Activated CD4-positive, alpha-beta T cell treated with anti-CD3 and anti-CD28 coated beads, Interleukin-10, Interleukin-2, amounts not matched to agents 100 ng/mL and 50 ng/mL, durations not matched to agents 16 hours and 8 hours (primary cell): ENCODE results near the gene GLYR1.
A peak's percentile ranks its signal among the peaks of the same experiment; 100 is the strongest.
"Not testable (repeated sequence)": the region's sequence is repeated elsewhere in the genome, so short reads cannot be mapped to it uniquely, and the experiment has no call there.

Source experiments
- DNase-seq: peaks from one replicate; pipeline ENCODE4 v3.0.0-alpha.2; 2020

The GLYR1 gene

DNA sequence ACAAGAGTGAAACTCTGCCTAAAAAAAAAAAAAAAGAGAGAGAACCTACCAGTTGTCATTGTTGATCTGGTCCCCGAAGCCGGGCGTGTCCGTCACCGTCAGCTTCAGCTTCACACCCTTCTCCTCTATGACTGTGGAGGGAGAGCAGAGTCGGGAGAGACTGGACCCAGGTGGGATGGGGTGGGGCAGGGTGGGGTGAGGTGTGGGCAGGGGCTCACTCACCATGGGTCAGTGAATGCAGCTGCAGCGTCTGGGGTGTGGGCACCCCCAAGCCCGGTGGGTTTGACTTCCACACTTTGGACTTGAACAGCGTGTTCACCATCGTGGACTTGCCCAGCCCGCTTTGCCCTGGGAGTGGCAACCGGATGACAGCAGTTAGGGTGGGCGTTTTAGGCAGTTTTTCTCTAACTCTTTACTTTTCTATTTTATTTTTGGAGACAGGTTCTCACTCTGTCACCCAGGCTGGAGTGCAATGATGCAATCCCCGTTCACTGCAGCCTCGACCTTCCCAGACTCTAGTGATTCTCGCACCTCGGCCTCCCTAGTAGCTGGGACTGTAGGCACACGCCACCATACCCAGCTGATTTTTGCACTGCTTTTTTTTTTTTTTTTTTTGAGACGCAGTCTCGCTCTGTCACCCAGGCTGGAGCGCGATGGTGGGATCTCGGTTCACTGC lies 61.2 kb downstream of the GLYR1 start:
- DNase-seq = no peak

DNA sequence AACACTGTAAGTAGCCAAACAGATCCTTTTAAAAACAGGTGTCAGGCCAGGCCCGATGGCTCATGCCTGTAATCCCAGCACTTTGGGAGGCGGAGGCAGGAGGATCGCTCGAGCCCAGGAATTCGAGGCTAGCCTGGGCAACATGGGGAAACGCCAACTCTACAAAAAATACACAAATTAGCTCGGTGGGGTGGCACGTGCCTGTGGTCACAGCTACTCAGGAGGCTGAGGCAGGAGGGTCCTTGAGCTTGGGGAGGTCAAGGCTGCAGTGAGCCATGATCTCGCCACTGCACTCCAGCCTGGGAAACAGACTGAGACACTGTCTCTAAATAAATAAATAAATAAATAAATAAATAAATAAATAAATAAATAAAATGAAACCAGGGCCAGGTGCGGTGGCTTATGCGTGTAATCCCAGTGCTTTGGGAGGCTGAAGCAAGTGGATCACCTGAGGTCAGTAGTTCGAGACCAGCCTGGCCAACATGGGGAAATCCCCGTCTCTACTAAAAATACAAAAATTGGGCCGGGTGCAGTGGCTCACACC lies 62.6 kb downstream of the GLYR1 start:
- not testable (repeated sequence) for DNase-seq

DNA sequence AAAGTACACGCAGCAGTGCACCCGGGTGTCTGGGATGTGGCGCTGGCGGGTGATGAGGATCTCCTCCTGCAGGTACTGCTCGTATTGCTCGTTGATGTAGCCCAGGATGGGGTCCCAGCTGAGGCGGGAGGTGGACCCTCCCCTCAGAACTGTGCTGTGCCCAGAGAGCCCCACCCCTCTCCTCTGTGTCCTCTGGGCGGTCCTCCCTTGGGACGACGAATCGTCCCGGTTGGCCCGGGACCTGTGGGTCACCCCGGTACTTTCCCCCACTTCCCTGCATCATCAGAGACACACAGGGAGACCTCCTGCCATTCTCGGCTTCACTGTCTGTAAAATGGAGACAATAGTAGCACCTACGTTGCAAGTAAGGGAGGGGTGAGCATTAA lies 63.1 kb downstream of the GLYR1 start:
- no peak for DNase-seq

DNA sequence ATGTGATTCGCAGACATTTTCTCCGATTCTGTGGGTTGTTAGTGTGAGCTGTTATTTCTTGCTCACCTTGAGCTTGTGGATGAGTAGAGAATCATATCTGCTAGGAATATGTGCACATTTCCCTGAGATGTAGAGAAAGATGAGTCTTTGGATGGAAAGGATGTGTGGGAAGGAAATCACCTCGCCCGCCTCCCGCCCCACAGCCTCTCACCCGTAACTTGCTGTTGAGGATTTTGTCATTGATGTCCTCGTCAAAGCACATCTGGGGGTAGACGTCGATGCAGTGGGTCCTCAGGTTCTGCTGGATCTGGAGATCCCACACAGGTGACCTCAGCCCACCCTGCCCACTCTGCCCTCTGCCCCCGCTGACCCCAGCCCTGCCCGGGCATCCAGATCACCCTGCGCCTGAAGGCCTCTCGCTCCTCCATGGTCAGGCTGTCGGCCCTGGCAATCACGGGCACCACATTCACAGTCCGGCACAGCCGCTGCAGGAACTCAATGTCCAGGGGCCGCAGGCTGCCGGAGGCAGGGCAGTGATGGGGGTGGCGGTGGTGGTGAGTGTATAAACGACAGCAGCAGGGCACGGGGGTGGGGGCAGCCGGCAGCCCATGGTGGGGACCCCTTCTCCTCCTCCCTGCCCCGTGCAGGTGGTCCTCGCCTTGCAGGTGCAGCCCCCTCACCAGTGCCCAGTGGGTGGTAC lies 63.7 kb downstream of the GLYR1 start:
- DNase-seq = no peak

DNA sequence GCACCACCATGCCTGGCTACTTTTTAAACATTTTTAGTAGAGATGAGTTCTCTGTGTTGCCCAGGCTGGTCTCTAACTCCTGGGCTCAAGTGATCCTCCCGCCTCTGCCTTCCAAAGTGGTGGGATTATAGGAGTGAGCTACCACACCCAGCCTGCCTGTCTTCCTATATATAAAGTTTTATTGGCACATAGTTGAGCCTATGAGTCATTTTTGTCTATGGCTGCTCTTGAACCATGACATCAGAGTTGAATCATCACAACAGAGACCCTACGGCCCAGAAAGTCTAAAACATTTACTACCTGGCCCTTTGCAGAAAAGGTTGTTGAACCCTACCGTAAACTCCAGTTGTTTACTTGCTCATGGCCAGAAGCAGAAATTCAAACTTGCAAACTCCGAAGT lies 66.9 kb downstream of the GLYR1 start:
- no peak for DNase-seq

DNA sequence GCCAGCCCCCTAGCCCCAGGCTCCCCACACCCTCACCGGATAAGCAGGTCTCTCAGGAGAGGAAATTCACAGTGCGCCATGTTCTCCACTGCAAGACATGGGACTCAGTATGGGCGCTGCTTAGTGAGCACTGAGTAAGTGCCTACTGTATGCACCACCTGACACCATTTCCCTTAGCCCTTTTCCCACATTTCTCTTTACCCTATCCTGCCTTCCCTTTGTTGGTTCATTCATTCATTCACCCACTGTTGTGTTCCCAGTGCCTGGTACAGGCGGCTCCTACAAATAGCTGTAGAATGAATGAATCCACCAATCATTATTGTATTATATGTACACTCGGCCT lies 69.1 kb downstream of the GLYR1 start:
- no peak for DNase-seq

DNA sequence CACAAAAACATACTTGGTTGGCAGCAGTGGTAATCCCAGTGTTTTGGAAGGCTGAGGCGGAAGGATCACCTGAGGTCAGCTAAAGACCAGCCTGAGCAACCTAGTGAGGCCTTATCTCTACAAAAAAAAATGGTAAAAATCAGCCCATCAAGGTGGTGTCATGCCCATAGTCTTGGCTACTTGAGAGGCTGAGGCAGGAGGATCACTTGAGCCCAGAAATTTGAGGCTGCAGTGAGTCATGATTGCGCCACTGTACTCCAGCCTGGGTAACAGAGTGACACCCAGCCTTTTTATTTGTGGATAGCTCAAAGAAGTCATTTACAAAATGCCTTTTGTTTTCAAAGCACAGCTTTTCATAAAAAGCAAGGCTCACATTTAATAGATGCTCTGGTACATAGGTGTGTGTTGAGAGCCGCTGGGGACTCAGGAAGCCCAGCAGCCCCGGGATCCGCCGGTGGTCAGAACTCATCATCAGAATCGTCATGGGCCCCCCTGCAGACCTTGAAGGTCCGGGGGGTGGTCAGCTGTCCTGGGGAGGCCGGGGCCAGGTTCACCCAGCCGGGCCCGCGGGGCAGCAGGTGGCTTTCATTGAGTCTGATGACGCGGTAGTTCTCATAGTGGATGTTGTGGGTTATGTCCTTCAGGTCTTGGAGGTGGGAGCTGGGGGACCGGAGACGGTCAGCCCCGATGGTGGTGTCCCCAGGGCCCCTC lies 69.6 kb downstream of the GLYR1 start:
- DNase-seq = no peak

DNA sequence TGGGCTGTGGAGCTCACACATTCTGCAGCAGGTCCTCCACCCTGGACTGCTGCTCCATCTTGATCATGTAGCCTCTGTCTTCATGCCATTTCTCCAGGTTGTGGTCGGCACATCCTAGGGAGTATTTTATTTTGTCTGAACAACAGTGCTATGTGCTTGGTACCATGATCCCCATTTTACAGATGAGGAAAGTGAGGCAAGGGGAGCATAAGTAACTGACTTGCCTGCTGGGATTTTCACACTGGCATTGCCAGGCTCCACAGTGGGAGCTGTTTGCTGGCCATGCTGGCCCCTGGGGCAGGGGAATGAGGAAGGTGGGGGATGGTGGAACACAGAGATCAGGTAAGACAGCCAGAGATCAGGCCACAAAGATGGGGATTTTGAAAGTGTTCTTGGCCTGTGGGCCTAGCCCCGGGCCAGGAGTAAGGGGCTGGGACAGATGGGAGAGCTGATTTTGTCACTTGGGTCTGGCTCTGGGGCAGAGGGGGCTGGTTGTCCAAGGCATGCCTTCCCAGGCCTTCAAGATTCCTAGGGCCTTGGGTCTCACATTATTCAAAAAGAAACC lies 70.9 kb downstream of the GLYR1 start:
- no peak for DNase-seq

DNA sequence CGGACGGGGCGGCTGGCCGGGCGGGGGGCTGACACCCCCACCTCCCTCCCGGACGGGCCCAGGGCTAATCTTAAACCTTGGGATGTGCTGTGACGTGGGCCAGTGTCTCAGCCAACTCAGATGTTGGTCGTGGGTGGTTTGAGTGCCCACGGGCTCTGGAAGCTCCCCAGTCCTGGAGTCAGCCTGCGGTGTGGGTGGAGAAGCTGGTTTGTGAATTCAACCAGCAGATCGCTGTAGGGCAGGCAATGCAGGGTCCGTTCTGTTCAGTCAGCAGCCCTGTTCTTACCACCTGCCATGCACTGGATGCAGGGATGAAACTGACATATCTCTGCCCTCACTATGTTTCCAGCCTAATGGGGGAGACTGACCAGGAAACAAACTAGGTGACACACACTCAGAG lies 72.1 kb downstream of the GLYR1 start:
- no peak for DNase-seq

DNA sequence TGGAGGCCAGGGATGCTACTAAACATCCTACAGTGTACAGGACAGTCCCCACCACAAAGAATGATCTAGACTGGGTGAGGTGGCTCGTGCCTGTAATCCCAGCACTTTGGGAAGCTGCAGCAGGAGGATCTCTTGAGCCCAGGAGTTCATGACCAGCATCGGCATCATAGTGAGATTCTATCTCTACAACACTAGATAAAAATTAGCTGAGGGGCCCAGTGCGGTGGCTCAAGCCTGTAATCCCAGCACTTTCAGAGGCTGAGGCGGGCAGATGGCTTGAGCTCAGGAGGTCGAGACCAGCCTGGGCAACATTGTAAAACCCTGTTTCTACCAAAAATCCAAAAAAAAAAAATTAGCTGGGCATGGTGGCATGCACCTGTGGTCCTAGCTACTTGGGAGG lies 74.7 kb downstream of the GLYR1 start:
- no peak for DNase-seq

DNA sequence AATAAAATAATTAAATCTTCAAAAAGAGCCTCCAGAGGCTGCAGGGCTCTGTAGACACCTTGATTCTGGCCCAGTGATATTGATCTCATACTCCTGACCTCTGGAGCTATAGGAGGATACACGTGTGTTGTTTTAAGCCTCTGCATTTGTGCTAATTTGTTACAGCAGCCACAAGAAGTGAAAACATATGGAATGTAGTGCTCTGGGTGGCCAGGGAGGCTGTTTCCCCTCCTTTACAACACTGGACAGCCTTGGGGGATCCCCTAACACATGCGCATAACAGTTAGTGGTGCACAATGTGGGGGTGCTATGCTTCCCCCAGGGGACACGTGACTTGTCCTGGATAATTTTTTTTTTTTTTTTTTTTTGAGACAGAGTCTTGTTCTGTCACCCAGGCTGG lies 75.4 kb downstream of the GLYR1 start:
- DNase-seq = no peak

DNA sequence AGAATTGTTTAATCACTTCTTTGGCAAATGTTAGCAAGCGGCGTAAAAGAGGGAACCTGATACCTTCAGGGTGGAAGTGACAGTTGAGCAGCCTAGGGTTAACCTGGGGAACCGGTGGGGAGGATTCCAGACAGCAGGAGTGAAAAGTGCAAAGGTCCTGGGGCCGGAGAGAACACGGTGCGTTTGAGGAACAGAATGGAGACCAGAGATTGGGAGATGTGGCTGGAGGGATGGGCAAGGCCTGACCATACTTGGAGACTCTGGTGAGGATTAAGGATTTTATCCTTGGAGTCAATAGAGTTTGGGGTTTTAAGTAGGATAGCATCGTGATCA lies 77.8 kb downstream of the GLYR1 start:
- DNase-seq = no peak

DNA sequence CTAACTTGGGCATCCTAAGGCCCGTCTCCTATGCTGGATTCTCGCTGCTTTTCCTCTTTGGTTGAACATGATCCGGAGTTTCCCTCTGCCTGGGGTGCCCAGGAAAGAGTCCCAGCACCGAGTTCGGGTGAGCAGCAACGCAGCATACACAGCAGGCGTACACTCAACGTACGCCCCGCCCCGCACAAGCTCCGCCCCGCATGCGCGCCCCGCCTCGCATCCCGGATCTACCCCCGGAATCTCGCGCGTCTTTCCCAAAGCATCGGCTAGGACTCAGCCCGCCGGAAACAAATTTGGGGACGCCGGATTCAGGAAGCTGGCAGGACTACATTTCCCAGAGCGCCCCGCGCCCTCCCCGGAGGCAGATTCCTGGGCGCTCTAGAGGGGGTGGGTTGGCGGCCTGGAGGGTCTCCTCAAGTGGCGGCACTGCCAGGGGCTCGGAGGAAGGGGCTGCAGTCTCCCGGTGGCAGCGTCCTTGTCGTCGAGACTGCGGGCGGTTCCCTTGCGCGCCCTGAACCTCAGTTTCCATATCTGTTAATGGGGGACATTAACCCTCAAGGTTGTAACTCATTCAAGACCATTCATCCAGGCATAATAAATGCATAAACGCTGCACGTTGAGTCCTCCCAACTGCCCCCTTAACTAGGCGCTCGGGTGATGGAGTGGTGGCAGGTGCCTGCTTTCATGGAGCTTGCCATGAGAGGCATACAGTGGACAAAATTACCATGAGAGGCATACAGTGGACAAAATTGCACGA lies 78.4 kb downstream of the GLYR1 start:
- DNase-seq = peak; percentile 93

DNA sequence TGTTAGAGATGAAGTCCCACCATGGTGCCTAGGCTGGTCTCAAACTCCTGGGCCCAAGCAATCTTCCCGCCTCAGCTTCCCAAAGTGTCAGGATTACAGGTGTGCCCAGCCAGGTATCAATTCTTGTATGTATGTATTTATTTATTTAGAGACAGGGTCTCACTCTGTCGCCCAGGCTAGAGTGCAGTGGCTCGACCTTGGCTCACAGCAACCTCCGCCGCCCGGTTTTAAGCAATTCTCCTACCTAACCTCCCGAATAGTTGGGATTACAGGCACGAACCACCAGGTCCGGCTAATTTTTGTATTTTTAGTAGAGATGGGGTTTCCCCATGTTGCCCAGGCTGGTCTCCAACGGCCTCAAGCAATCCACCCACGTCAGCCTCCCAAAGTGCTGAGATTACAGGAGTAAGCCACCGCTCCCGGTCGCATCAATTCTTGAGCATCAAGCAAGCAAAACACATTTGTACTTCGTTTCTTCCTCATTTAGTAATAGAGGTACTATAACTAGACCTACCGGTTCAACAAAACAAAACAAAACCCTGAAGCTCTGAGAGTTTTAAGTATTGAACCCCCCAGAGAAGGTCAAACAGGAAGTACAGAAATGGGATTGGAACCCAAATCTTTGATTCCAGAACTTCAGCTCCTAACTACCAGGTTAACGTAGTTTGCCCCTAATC lies 79.1 kb downstream of the GLYR1 start:
- peak; percentile 26 for DNase-seq

DNA sequence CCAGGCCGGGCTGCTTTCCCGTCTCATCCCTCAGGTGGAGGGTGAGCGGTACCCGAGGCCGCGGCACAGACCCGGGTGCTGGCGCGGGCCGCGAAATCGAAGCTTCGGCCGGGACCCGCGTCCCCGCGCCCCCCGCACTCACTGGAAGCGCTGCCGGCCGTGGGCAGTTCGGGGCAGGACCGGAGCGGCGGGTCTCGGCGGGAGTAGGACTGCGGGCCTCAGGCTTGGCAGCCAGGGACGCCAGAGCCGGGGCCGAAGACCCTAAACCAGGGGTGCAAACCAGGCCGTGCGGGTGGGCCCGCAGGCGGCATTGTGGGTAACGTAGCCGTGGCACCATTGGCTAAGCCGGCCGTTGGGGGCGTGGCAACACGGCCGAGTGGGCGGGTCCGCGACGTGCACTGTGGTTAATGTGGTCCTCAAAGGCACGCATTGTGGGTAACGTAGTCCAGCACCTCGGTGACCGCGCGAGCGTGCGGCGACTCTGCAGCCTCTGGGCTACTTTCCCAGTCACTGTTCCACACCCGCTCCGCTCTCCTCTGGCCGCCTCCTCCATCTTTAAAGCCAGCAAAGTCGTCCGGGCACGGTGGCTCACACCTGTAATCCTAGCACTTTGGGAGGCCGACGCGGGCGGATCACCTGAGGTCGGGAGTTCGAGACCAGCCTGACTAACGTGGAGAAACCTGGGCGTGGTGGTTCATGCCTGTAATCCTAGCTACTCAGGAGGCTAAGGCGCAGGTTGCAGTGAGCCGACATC lies 80.0 kb downstream of the GLYR1 start, which contains the start of gene ZNF500:
Gene ZNF500, minus strand, starts transcription at position 288 of the 754 bp plus-strand sequence. CDS start 1,184 bp downstream, outside the sequence.
- peak; percentile 98 for DNase-seq

DNA sequence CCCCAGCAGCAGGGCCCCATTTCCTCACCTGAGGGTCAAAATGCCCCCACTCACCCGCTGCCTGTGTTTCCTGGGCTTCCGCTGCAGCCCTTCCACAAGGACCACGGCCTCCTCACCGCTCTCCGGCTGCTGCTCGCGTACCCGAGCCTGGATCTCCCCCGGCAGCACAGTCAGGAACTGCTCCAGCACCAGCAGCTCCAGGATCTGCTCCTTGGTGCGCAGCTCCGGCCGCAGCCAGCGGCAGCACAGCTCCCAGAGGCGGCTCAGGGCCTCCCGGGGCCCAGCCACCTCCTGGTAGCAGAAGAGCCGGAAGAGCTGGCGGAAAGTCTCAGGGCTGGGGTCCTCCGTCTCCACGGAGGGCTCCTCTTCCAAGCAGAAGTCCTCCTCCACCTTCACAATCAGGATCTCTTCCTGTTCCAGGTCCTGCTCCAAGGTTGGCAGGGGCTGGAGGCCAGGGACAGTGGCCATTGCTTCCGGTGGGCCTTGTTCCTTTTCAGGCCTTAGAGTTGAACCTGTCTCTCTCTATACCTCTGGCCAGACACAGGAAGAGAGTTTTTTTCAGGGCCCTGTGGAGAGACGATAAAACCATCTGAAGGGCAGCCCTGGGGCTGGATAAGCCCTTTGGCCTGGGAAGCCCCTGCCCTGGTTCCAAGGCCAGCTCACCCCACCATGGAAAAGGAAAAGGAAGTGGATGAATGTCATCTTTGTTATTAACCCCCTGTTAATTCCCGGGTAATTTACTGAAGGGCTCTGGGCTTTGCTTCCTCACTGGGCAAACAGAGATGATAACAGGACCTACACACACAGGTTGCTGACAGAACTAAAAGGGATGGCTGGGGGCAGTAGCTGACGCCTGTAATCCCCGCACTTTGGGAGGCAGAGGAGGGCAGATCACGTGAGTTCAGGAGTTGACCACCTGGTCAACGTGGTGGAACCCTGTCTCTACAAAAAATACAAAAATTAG lies 81.3 kb downstream of the GLYR1 start:
- no peak for DNase-seq

DNA sequence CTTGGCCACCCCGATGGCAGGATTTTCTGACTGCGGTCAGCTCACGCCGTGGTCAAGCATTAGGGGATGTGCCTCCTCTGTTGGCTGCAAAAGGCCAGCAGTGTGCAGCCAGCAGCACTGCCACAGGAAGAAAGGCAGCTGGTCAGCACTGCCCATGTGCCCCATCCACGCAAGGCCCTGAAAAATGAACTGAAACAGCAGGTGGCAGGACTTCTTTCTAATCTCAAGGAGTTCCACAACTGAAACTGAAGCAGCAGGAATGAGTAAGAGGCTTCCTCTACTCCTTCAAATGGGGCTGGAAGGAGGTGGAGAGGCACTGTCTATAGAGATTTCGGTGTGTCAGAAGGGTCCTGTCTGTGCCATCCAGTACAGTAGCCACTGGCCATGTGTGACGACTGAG lies 83.3 kb downstream of the GLYR1 start:
- no peak for DNase-seq

DNA sequence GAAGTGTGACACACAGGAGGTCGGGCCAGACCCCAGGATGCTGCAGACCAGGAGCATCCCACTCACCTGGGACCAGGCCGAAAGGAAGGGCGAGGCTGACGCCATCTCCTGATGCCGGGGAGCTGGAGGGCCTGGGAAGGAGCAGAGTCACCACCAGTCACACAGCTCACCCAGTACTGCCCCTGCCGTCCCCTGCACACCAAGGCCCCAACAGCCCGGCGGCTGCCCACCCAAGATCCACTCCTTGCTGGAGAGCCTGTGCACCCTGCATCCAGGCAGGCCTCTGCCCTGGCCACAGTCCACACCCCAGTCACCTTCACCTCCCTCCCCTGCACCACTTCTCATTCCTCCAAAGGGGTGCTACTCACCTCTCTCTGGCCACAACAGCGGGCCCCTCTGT lies 84.9 kb downstream of the GLYR1 start:
- DNase-seq = no peak

DNA sequence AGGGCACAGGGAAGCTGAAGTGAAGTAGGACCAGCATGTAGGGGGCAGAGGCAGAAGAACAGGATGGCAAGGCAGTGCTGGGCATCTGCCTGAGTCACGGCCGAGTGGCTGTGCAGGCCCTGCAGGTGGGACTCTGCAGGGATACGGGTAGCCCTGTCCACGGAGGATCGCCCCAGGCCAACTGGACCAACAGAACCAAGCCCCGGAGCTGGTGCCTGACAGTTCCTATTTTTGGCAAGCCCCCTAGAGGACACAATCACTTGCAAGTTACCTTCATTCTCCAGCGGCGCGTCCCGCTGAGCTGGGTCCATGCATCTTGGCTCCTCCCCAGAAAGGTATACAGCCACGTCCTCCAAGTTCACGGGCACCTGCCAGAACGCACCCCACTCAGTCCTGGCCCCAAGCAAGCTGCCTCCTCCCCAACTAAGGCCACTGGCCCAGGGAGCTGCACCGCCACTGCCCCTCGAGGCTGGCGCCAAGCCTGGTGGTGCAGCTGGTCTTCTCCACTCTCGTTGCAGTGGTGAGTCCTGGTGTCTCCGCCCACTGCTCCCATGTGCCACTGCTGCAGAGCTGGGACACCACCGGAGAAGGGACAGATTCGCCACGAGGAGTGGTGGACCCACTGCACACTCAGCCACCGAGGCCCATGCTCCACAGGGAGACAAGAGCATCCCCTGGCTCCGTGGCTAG lies 86.7 kb downstream of the GLYR1 start:
- DNase-seq = no peak

DNA sequence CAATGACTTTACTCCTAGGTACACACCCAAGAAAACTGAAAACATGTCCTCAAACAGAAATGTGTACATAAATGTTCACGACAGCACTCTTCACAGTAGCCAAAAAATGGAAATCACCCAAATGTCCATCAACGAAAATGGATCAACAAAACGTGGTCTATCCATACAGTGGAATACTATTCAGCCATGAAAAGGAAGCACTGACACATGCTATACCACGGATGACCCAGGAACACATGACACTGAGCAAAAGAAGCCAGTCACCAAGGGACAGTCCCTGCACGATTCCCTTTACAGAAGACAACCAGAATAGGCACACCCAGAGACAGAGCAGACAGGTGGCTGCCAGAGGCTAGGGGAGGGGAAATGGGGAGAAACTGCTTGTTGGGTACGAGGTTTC lies 91.4 kb downstream of the GLYR1 start:
- no peak for DNase-seq
